AG09309 (cell line): ENCODE results near the gene OR3A1.
"Not testable (repeated sequence)": the region's sequence is repeated elsewhere in the genome, so short reads cannot be mapped to it uniquely, and the experiment has no call there.

ENCODE experiments used
- DNase-seq: peaks from one replicate; pipeline ENCODE4 v3.0.0-alpha.2; 2010; ENCODE audit warnings: low read depth
- H3K4me3 ChIP-seq: 2 replicates; pipeline ENCODE4 v1.5.1; 2011; ENCODE audit warnings: mild to moderate bottlenecking, low read depth, low read length, moderate library complexity; ENCODE audit not compliant: control insufficient read depth
- TF ChIP-seq, protein P1 (sequence below): IDR thresholded peaks from 2 replicates; pipeline ENCODE4 v1.5.1; 2011; ENCODE audit warnings: mild to moderate bottlenecking, low read depth, low read length, inconsistent platforms; ENCODE audit not compliant: insufficient read depth, control insufficient read depth; ENCODE audit errors: missing control alignments

The OR3A1 gene

DNA sequence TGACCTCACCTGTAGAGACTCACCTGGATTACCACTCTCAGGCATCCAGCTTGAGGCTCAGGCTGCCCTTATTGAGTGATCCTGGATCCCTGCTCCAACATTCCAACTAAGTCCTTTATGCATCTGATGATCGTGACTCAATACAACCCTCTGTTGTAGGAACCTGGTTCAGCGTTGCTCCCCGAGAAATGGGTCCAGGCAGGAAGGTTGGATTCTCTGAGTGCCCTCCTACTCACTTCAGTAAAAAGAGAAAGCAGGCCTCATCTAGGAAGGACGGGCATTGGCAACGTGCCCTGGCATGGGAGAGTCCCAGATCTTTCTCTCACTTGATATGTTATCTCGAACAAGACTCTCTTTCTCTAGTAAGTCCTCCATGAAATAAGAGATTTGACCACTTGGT, at the start of gene OR3A1:
Gene OR3A1, minus strand, starts transcription at position 101 of the 400 bp plus-strand sequence. CDS start 5,778 bp downstream, outside the sequence.
- DNase-seq, result no peak
- no peak within 1 kb of the TSS for H3K4me3 ChIP-seq
- TF ChIP-seq, protein P1, sequence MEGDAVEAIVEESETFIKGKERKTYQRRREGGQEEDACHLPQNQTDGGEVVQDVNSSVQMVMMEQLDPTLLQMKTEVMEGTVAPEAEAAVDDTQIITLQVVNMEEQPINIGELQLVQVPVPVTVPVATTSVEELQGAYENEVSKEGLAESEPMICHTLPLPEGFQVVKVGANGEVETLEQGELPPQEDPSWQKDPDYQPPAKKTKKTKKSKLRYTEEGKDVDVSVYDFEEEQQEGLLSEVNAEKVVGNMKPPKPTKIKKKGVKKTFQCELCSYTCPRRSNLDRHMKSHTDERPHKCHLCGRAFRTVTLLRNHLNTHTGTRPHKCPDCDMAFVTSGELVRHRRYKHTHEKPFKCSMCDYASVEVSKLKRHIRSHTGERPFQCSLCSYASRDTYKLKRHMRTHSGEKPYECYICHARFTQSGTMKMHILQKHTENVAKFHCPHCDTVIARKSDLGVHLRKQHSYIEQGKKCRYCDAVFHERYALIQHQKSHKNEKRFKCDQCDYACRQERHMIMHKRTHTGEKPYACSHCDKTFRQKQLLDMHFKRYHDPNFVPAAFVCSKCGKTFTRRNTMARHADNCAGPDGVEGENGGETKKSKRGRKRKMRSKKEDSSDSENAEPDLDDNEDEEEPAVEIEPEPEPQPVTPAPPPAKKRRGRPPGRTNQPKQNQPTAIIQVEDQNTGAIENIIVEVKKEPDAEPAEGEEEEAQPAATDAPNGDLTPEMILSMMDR, result no peak

- not testable (repeated sequence) for DNase-seq
Measured at GRCh38 chr17:3342782-3343181, 44.6 kb upstream of the OR3A1 start.

DNA sequence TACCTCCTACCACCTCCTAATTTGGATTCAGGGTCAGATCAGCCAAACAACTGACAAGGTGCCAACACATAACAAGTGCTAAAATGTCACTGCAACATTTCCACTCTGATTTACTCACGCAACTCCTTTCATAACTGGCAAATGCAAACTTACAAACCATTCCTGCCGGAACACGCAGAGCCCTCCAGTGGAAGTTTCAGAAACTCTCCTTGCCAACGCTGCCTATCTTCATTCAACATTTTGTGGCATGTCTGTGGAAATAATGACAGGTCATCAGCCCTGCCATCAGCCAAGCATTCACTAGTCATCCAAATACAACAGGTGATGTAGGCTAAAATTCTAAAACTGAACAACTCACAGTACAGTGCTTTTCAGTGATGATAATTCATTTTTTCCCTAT, 37.7 kb upstream of the OR3A1 start:
- DNase-seq, result no peak
- TF ChIP-seq, protein P1, result no peak
- no peak overlapping the region for H3K4me3 ChIP-seq

More at GRCh38 chr17:3342782-3343181, 44.6 kb upstream of the OR3A1 start:
- not testable (repeated sequence) for H3K4me3 ChIP-seq

GRCh38 chr17:3318336-3318735, 20.2 kb upstream of the OR3A1 start:
- TF ChIP-seq, protein P1, result no peak
- DNase-seq, result no peak
- H3K4me3 ChIP-seq, result no peak overlapping the region

GRCh38 chr17:3316836-3317235, 18.7 kb upstream of the OR3A1 start:
- DNase-seq, result no peak
- H3K4me3 ChIP-seq, result no peak overlapping the region
- TF ChIP-seq, protein P1, result no peak

- TF ChIP-seq, protein P1, result no peak
- no peak for DNase-seq
- no peak overlapping the region for H3K4me3 ChIP-seq
Measured at GRCh38 chr17:3308603-3309002, 10.4 kb upstream of the OR3A1 start.

DNA sequence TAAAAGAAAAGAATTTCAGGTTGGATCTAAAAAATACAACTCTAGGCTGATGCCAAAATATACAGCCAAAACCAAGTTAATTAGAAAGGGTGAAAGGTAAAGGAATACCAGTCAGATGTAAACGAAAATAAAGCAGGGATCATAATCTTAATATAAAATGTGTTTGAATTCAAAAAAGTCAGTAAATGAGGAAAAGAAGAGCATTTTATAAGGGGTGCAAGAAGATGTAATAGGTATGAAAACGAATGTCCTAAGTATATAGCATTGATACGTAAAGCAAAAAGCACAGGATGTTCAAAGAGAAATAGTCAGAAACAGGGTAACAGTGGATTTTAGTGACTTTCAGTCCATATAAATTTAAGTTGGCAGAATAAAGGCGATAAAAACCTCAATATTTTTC, 2.5 kb downstream of the OR3A1 start:
- TF ChIP-seq, protein P1, result no peak

DNA sequence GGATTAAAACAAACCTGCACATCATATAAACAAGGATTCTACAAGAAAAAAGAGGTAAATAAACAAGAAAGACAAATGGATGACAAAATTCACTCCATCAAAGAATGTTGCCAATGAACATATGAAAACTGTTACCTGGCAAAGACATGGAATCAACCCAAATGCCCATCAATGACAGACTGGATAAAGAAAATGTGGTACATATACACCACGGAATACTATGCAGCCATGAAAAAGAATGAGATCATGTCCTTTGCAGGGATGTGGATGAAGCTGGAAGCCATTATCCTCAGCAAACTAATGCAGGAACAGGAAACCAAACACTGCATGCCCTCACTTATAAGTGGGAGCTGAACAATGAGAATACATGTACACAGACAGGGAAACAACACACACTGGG, 4.6 kb downstream of the OR3A1 start:
- not testable (repeated sequence) for H3K4me3 ChIP-seq, DNase-seq

More for the DNA sequence above, 2.5 kb downstream of the OR3A1 start:
- no peak for DNase-seq
- no peak overlapping the region for H3K4me3 ChIP-seq
